ENCODE measurements around the gene IFT88. TPM values are rescaled to one million over a fixed set of nuclear protein-coding genes. Genes with fewer than 3 reads are reported as not detected.
A peak's percentile ranks its signal among the peaks of the same experiment; 100 is the strongest.

Gene IFT88
- total and polyA plus RNA-seq, 2 of the 4 experiments (the other 2 are of a cell fraction), result 5.5 to 8.6 TPM

DNA sequence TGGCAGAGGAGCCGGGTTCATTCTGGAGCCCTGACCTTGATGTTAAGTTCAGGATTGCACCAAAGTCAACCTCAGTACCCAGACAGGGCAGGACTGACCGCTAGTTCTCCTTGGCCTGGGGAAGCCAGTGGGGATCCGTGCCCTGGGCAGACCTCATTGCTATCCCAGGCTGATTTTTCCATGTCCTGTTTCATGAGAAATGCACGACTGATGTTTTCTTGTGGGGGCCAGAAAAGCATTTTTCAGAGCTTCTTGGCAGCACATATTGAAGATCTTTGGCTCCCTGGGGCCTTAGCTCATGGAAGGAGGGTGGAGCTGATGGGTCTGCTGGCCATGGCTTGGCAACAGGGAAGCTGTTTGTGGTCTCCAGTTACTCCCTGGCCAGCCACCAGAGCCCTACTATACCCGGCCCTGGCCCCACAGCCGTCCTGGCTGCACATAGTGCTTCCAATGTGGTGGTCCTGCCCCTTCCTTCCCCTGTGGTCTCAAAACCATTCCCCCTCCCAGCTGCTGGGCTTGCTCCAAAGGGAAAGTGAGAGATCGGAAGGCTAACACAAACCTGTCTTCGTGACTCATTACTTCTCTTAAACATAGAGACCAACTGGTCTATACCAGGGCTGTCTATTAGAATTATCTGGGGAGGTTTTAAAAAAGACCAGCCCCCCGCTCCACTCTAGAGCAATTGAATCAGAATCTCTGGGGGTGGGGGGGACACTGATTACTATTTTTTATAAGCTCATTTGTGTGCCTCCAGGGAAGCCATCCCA is 147.8 kb downstream of the IFT88 start:
- Histone ChIP-seq H3K23ac (ENCODE audit: low read depth, low read length) (no peak overlapping the region), H2BK5ac (ENCODE audit: low read depth, low read length, poor library complexity, severe bottlenecking) (no peak overlapping the region), H2AK5ac (ENCODE audit: low read depth, low read length) (no peak overlapping the region), H2BK120ac (ENCODE audit: low read depth, low read length) (no peak overlapping the region), H3K18ac (ENCODE audit: low read depth, low read length) (no peak overlapping the region), H3K4ac (ENCODE audit: low read depth, low read length) (no peak overlapping the region), H3K79me1 (ENCODE audit: low read depth in 1 of 2, low read length in 2 of 2) (no peaks in the 10 kb centered on the region), H3K9ac (ENCODE audit: low read depth, low read length) (no peak overlapping the region), H4K5ac (ENCODE audit: low read depth, low read length) (no peak overlapping the region), H3K4me3 (ENCODE audit: insufficient read depth, low read depth, low read length) (peak overlapping the region; percentile 9; the same call in 1 of the 2 replicates), H3K9me3 (ENCODE audit: control insufficient read depth, insufficient read depth, low read length) (no peaks in the 10 kb centered on the region), H3K14ac (replicated peaks; ENCODE audit: low read depth, low read length) (no peak overlapping the region), H2BK15ac (ENCODE audit: low read depth, low read length) (no peak overlapping the region), H3K56ac (ENCODE audit: extremely low read depth, insufficient read depth, low read length) (no peak overlapping the region), H3K36me3 (ENCODE audit: control insufficient read depth, insufficient read depth, low read length) (no peaks in the 10 kb centered on the region), H2AFZ (replicated peaks; ENCODE audit: low read length, poor library complexity) (peak overlapping the region; percentile 52), H2BK20ac (ENCODE audit: low read depth, low read length) (no peak overlapping the region), H3K4me1 (ENCODE audit: control insufficient read depth, insufficient read depth, low read length) (peaks cover 9% of the 10 kb centered on the region), H2AK9ac (replicated peaks; ENCODE audit: low read depth, low read length, poor library complexity) (no peak overlapping the region), H4K8ac (ENCODE audit: low read depth in 2 of 2, low read length in 2 of 2) (no peak overlapping the region), H3K27ac (ENCODE audit: insufficient read depth, low read length) (no peak overlapping the region), H3K9me1 (ENCODE audit: insufficient read depth, low read length) (peaks cover 6% of the 10 kb centered on the region; the same call in 1 of the 2 replicates), H4K91ac (ENCODE audit: insufficient read depth, low read depth, low read length) (no peak overlapping the region), H4K20me1 (ENCODE audit: insufficient read depth, low read length) (no peaks in the 10 kb centered on the region), H3K27me3 (ENCODE audit: control insufficient read depth, insufficient read depth, low read length) (peaks cover 4% of the 10 kb centered on the region), H3K4me2 (ENCODE audit: low read depth, low read length) (peak overlapping the region; percentile 65)
- ATAC-seq (ENCODE audit: low read depth), result peak; percentile 69
- intact Hi-C loops (cut with micrococcal nuclease), result loop anchor here (5.0 kb wide), 1 partner anchor 763 kb away; no protein-coding TSS in a partner anchor
- peak; percentile 49 for DNase-seq
- WGBS, 2 experiments (ENCODE audit: extremely low coverage in 2 of 2, insufficient read length in 1 of 2), result 40% methylated on average over 3 of the region's 9 CpGs; no CpG with 5 or more reads in 1 of the 2 experiments
- CTCF ChIA-PET, result interaction anchor here (1.0 to 2.1 kb wide), 4 partner anchors 9 to 211 kb away, joined by 3 to 8 read pairs (median 6); partner anchors contain the start of gene IL17D
- dilution Hi-C loops (cut with HindIII; ENCODE audit: low sequenced_read_pairs, unreplicated experiment), result no loop called here
- POLR2A ChIA-PET (ENCODE audit: unreplicated experiment), result no interaction called here
- no peak for TF ChIP-seq RFX5 (IDR thresholded peaks at IDR 0.05; ENCODE audit: low read depth, low read length)
- no peak for TF ChIP-seq MAZ (IDR thresholded peaks at IDR 0.05; ENCODE audit: borderline replicate concordance, low read depth, low read length)
- no peak for TF ChIP-seq RCOR1 (IDR thresholded peaks at IDR 0.05; ENCODE audit: insufficient replicate concordance, low read length)
- TF ChIP-seq RAD21 (IDR thresholded peaks at IDR 0.05; ENCODE audit: low read length), result no peak
- TF ChIP-seq MXI1 (IDR thresholded peaks at IDR 0.05; ENCODE audit: borderline replicate concordance, low read depth, low read length), result no peak
- TF ChIP-seq NFE2L2 (IDR thresholded peaks at IDR 0.05; ENCODE audit: low read depth, low read length), result no peak
- TF ChIP-seq, protein P1, sequence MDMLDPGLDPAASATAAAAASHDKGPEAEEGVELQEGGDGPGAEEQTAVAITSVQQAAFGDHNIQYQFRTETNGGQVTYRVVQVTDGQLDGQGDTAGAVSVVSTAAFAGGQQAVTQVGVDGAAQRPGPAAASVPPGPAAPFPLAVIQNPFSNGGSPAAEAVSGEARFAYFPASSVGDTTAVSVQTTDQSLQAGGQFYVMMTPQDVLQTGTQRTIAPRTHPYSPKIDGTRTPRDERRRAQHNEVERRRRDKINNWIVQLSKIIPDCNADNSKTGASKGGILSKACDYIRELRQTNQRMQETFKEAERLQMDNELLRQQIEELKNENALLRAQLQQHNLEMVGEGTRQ (IDR thresholded peaks at IDR 0.05; ENCODE audit: low read depth, low read length), result no peak
- TF ChIP-seq, protein P2, sequence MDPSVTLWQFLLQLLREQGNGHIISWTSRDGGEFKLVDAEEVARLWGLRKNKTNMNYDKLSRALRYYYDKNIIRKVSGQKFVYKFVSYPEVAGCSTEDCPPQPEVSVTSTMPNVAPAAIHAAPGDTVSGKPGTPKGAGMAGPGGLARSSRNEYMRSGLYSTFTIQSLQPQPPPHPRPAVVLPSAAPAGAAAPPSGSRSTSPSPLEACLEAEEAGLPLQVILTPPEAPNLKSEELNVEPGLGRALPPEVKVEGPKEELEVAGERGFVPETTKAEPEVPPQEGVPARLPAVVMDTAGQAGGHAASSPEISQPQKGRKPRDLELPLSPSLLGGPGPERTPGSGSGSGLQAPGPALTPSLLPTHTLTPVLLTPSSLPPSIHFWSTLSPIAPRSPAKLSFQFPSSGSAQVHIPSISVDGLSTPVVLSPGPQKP (IDR thresholded peaks at IDR 0.05; ENCODE audit: borderline replicate concordance, low read depth, low read length), result no peak
- no peak for TF ChIP-seq MAFK (IDR thresholded peaks at IDR 0.05; ENCODE audit: low read depth, low read length)
- TF ChIP-seq, protein P3, sequence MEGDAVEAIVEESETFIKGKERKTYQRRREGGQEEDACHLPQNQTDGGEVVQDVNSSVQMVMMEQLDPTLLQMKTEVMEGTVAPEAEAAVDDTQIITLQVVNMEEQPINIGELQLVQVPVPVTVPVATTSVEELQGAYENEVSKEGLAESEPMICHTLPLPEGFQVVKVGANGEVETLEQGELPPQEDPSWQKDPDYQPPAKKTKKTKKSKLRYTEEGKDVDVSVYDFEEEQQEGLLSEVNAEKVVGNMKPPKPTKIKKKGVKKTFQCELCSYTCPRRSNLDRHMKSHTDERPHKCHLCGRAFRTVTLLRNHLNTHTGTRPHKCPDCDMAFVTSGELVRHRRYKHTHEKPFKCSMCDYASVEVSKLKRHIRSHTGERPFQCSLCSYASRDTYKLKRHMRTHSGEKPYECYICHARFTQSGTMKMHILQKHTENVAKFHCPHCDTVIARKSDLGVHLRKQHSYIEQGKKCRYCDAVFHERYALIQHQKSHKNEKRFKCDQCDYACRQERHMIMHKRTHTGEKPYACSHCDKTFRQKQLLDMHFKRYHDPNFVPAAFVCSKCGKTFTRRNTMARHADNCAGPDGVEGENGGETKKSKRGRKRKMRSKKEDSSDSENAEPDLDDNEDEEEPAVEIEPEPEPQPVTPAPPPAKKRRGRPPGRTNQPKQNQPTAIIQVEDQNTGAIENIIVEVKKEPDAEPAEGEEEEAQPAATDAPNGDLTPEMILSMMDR (conservative IDR thresholded peaks at IDR 0.05; ENCODE audit: low read depth, low read length), result no peak
- no peak for TF ChIP-seq CHD1 (IDR thresholded peaks at IDR 0.05; ENCODE audit: low read depth, low read length)
- TF ChIP-seq SMC3 (IDR thresholded peaks at IDR 0.05; ENCODE audit: low read depth, low read length), result no peak
- no peak for TF ChIP-seq POLR2A (IDR thresholded peaks at IDR 0.05; ENCODE audit: low read depth, low read length)
- no peak for TF ChIP-seq CEBPB (IDR thresholded peaks at IDR 0.05; ENCODE audit: low read depth, low read length)
- TF ChIP-seq FOS (IDR thresholded peaks at IDR 0.05; ENCODE audit: low read depth, low read length), result no peak
- in situ Hi-C loops (cut with MboI; ENCODE audit: low sequenced_read_pairs), result loop anchor here (5.0 to 25.0 kb wide), 2 partner anchors 208 to 527 kb away; partner anchors contain the start of gene GJB2
- no TSS peak for BruUV-seq (replicated peaks)

All from IMR-90 (cell line).